HEK293T (cell line): ENCODE measurements around the gene SNRK.

ENCODE experiments used
- CTCF ChIA-PET: fragments of 350-600 bp; formaldehyde crosslinking; extraction: SDS; loops from one replicate; lab custom pipeline; 2021; ENCODE audit warnings: antibody characterized with exemption, inconsistent platforms; lab: Yijun Ruan, JAX
- POLR2A ChIA-PET: fragments of 350-600 bp; formaldehyde crosslinking; extraction: SDS; loops from one replicate; lab custom pipeline; 2020; ENCODE audit warnings: antibody characterized with exemption, inconsistent platforms; lab: Yijun Ruan, JAX
- DNase-seq: peaks from one replicate; pipeline ENCODE4 v3.0.0; 2012; ENCODE audit warnings: mixed read lengths; ENCODE audit errors: extremely low spot score
- BHLHE40 ChIP-seq: fragments of 450-650 bp; IDR thresholded peaks from 2 replicates; pipeline ENCODE4 v1.6.1; 2016; ENCODE audit warnings: mild to moderate bottlenecking, moderate library complexity, borderline replicate concordance
- CTBP1 ChIP-seq: fragments of 450-650 bp; IDR thresholded peaks from 2 replicates; pipeline ENCODE4 v1.6.1; 2016; ENCODE audit warnings: borderline replicate concordance
- ELF4 ChIP-seq: fragments of 450-650 bp; IDR thresholded peaks from 2 replicates; pipeline ENCODE4 v1.6.1; 2017; ENCODE audit warnings: antibody characterized with exemption
- FOXA1 ChIP-seq: fragments of 450-650 bp; IDR thresholded peaks from 2 replicates; pipeline ENCODE4 v1.6.1; 2016; ENCODE audit warnings: mild to moderate bottlenecking
- FOXK2 ChIP-seq: fragments of 450-650 bp; IDR thresholded peaks from 2 replicates; pipeline ENCODE4 v1.6.1; 2016; ENCODE audit warnings: mild to moderate bottlenecking
- FOXM1 ChIP-seq: fragments of 450-650 bp; IDR thresholded peaks from 2 replicates; pipeline ENCODE4 v1.6.1; 2017; ENCODE audit warnings: mild to moderate bottlenecking, borderline replicate concordance
- HDGF ChIP-seq: fragments of 450-650 bp; IDR thresholded peaks from 2 replicates; pipeline ENCODE4 v1.6.1; 2017; ENCODE audit warnings: antibody characterized with exemption, borderline replicate concordance
- L3MBTL2 ChIP-seq: fragments of 450-650 bp; conservative IDR thresholded peaks from 2 replicates; pipeline ENCODE4 v1.6.1; 2016; ENCODE audit warnings: mild to moderate bottlenecking
- LEF1 ChIP-seq: fragments of 450-650 bp; IDR thresholded peaks from 2 replicates; pipeline ENCODE4 v1.6.1; 2017; ENCODE audit warnings: mild to moderate bottlenecking, borderline replicate concordance
- NFRKB ChIP-seq: fragments of 450-650 bp; IDR thresholded peaks from 2 replicates; pipeline ENCODE4 v1.6.1; 2016; ENCODE audit warnings: mild to moderate bottlenecking, moderate library complexity
- SP1 ChIP-seq: fragments of 450-650 bp; IDR thresholded peaks from 2 replicates; pipeline ENCODE4 v1.6.1; 2017
- SUZ12 ChIP-seq: fragments of 450-650 bp; IDR thresholded peaks from 2 replicates; pipeline ENCODE4 v1.6.1; 2016; ENCODE audit warnings: mild to moderate bottlenecking
- TARDBP ChIP-seq: fragments of 450-650 bp; IDR thresholded peaks from 2 replicates; pipeline ENCODE4 v1.6.1; 2016
- ZNF384 ChIP-seq: fragments of 450-650 bp; IDR thresholded peaks from 2 replicates; pipeline ENCODE4 v1.6.1; 2016
- TF ChIP-seq, protein P1 (sequence below): fragments of 450-650 bp; IDR thresholded peaks from 2 replicates; pipeline ENCODE4 v1.6.1; 2016

Gene SNRK

DNA sequence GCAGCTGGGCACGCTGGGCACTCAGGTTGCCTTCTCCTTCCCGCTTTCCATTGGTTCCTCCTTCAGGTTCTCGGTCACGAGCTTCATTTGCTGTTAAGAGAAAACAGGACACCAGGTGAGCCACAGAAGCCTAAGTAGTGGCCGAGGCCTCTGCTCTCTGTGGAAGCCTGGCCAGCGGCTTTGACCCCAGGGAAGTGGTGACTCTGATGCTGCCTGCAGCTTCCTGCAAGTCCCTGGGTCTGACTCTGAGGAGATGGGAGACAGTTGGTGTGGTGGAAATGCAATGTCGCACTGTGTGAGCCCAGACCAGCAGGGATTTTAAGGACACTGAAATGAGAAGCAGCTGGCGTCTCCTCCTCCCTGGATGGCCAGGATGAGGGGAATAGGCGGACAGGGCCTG lies 80.5 kb downstream of the SNRK start:
- ChIA-PET CTCF (no interaction called here), POLR2A (interaction anchor here (0.6 kb wide), 1 partner anchor 566 kb away, joined by 3 read pairs; no protein-coding TSS in a partner anchor)
- TF ChIP-seq FOXA1 (no peak), FOXK2 (no peak), SUZ12 (no peak), FOXM1 (no peak)
- no peak for DNase-seq

- TF ChIP-seq FOXK2 (no peak), ZNF384 (no peak), CTBP1 (no peak)
- ChIA-PET CTCF (no interaction called here), POLR2A (no interaction called here)
- DNase-seq = no peak
Measured at GRCh38 chr3:43369404-43370292, 83.3 kb downstream of the SNRK start.

- CTCF ChIA-PET = no interaction called here
- TF ChIP-seq FOXA1 (no peak), ZNF384 (no peak), NFRKB (no peak), SP1 (no peak), BHLHE40 (no peak), ELF4 (no peak), LEF1 (no peak), CTBP1 (no peak)
- TF ChIP-seq, protein P1, sequence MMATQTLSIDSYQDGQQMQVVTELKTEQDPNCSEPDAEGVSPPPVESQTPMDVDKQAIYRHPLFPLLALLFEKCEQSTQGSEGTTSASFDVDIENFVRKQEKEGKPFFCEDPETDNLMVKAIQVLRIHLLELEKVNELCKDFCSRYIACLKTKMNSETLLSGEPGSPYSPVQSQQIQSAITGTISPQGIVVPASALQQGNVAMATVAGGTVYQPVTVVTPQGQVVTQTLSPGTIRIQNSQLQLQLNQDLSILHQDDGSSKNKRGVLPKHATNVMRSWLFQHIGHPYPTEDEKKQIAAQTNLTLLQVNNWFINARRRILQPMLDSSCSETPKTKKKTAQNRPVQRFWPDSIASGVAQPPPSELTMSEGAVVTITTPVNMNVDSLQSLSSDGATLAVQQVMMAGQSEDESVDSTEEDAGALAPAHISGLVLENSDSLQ = no peak
- DNase-seq = no peak
- POLR2A ChIA-PET = no interaction called here
Measured at GRCh38 chr3:43370293-43370980, 84.1 kb downstream of the SNRK start.

DNA sequence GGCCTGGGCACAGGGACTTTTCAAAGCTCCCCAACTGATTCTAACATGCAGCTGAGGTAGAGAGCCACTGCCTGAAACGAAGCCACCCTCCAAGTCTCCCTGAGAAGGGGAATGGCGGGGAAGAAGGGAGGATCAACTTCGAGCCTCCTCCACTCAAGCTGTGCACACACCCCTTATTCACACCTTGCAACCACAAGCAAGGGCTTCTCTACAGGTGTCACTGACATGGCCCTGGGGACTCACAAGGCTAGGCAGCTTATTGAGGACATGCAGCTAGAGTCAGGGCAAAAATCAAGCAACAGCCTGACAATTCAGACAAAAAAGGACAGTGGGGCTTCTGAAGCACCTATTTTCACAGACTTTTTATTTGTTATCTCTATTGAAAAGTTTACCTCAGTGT lies 85.2 kb downstream of the SNRK start:
- ChIA-PET POLR2A (no interaction called here), CTCF (no interaction called here)
- DNase-seq = no peak
- TF ChIP-seq SP1 (no peak), TARDBP (no peak), ZNF384 (no peak), HDGF (no peak)

DNA sequence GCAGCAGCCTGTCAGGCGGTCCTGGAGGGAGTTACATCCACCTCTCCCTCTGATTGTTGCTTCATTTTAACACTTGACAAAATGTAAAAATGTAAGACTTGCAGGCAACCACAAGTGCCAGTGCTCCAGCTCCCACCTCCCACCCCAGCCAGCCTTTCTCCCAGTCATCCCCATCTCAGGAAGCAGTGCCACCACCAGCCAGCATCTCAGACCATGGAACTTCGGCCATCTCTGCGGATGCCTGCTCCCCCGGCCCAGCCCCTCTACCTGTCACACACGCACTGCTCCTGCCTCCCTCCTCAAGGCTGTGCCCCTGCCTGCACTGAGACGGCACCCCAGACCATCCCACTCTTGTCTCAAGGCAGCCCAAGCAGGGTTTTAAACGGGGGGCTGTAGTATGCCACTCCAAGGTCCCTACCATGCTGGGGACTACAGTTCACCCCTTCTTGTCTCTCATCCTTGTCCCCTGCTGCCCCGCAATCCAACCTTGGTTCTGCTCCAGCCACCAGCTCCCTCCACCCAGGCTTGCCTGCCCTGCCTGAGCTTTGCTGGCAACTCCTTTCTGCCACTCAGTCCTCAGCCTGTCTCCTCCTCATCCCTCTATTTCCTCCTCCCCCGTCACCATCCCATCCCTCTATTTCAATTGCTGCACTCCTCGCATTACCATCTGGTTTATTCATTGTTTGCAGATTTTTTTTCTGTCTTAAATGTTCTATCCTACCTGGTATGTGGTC lies 85.8 kb downstream of the SNRK start:
- CTCF ChIA-PET = no interaction called here
- TF ChIP-seq NFRKB (no peak), TARDBP (no peak), ELF4 (no peak), ZNF384 (no peak), LEF1 (no peak), FOXA1 (no peak), HDGF (no peak), L3MBTL2 (no peak), SUZ12 (no peak), FOXK2 (no peak), SP1 (no peak), BHLHE40 (no peak), CTBP1 (no peak), FOXM1 (no peak)
- TF ChIP-seq, protein P1 = no peak
- DNase-seq = no peak
- POLR2A ChIA-PET = no interaction called here

GRCh38 chr3:43372809-43373559 lies 86.6 kb downstream of the SNRK start:
- ChIA-PET POLR2A (no interaction called here), CTCF (interaction anchor here (1.2 kb wide), 1 partner anchor 253 kb away, joined by 3 read pairs; no protein-coding TSS in a partner anchor)
- no peak for DNase-seq
- TF ChIP-seq FOXA1 (no peak), SUZ12 (no peak), CTBP1 (no peak), ELF4 (no peak), LEF1 (no peak)

DNA sequence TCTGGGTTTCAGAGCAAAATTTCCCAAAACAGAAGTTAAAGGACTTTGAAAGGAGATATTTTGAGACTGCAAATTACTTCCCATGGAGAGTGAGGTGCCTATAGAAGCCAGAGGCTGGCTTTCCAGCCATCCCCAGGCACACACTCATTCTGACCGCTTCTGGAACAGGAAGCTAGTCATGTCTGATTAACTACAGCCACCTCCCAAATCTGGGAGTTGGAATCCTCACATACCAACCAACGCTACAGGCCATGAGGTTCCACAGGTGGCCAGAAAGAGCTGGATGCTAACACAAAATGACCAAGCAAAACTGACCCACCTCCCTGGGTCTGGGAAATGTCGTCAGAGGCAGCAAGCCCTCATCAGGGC lies 87.2 kb downstream of the SNRK start:
- ChIA-PET CTCF (interaction anchor here (1.2 kb wide), 1 partner anchor 253 kb away, joined by 3 read pairs; no protein-coding TSS in a partner anchor), POLR2A (no interaction called here)
- TF ChIP-seq TARDBP (no peak), SP1 (no peak), FOXK2 (no peak), CTBP1 (no peak), LEF1 (no peak), ZNF384 (no peak), FOXA1 (no peak), L3MBTL2 (no peak), HDGF (no peak), NFRKB (no peak), ELF4 (no peak), BHLHE40 (no peak)
- TF ChIP-seq, protein P1 = no peak
- no peak for DNase-seq
